Astrocyte of the cerebellum (primary cell): ENCODE data around the gene TEAD4.

Experiments
- DNase-seq: peaks from one replicate; pipeline ENCODE4 v3.0.0-alpha.2; 2011; ENCODE audit warnings: low read depth
- H3K4me3 ChIP-seq: 2 replicates; pipeline ENCODE4 v1.5.1; 2011; ENCODE audit warnings: mild to moderate bottlenecking, low read depth, low read length, moderate library complexity
- CTCF ChIP-seq: IDR thresholded peaks from 2 replicates; pipeline ENCODE4 v1.5.1; 2012; ENCODE audit warnings: low read length, low read depth, moderate library complexity, mild to moderate bottlenecking; ENCODE audit errors: missing control alignments
- in situ Hi-C: cut with HindIII; loops from 2 replicates; pipeline ENCODE4 v1.10.0; 2017; ENCODE audit warnings: low sequenced_read_pairs

Gene TEAD4

GRCh38 chr12:3042826-3043225 lies 83.6 kb downstream of the TEAD4 start:
- H3K4me3 ChIP-seq, result no peak overlapping the region
- no peak for TF ChIP-seq CTCF
- no peak for DNase-seq
- in situ Hi-C loops, result no loop called here

GRCh38 chr12:3043406-3043805 lies 84.2 kb downstream of the TEAD4 start:
- in situ Hi-C loops, result no loop called here
- no peak for DNase-seq
- no peak for TF ChIP-seq CTCF
- no peak overlapping the region for H3K4me3 ChIP-seq

- no peak overlapping the region for H3K4me3 ChIP-seq
- in situ Hi-C loops, result no loop called here
- DNase-seq, result no peak
- no peak for TF ChIP-seq CTCF
Measured at GRCh38 chr12:3044141-3044630, 85.0 kb downstream of the TEAD4 start.

- TF ChIP-seq CTCF, result no peak
- no peak for DNase-seq
- in situ Hi-C loops, result no loop called here
- no peak overlapping the region for H3K4me3 ChIP-seq
Measured at GRCh38 chr12:3045494-3045893, 86.3 kb downstream of the TEAD4 start.

- TF ChIP-seq CTCF, result no peak
- no peak overlapping the region for H3K4me3 ChIP-seq
- no peak for DNase-seq
- in situ Hi-C loops, result no loop called here
Measured at GRCh38 chr12:3045989-3046388, 86.8 kb downstream of the TEAD4 start.

- DNase-seq, result no peak
Measured at GRCh38 chr12:3046441-3047200, 87.4 kb downstream of the TEAD4 start.

More at GRCh38 chr12:3046441-3047200, 87.4 kb downstream of the TEAD4 start:
- in situ Hi-C loops, result no loop called here
- H3K4me3 ChIP-seq, result no peak overlapping the region
- no peak for TF ChIP-seq CTCF
